ENCODE data around the gene BRSK2. TPM values are rescaled to one million over a fixed set of nuclear protein-coding genes. Genes with fewer than 3 reads are reported as not detected.
"Not testable (repeated sequence)": the region's sequence is repeated elsewhere in the genome, so short reads cannot be mapped to it uniquely, and the experiment has no call there.

BRSK2 gene
- 1 to 10 TPM in 1 of 2 experiments, under 1 TPM in 1; 0.96 to 1.2 TPM for total RNA-seq

- no peak for ATAC-seq
- intact Hi-C loops (cut with DNase I, micrococcal nuclease), result loop anchor here (1.0 to 10.0 kb wide), 9 partner anchors 54 to 1007 kb away; partner anchors contain the start of genes AP2A2 (in 1 of the 2), DUSP8 (in 1 of the 2), POLR2L (in 1 of the 2) and TOLLIP (in 1 of the 2)
- H3K36me3 Mint-ChIP-seq (ENCODE audit: low read depth), result no peaks in the 10 kb centered on the region
- H3K27ac Mint-ChIP-seq, result no peak within 1 kb of the TSS
- ChIA-PET POLR2A (no interaction called here), CTCF (interaction anchor here (0.6 to 0.9 kb wide), 2 partner anchors 185 to 263 kb away, joined by 3 read pairs; no protein-coding TSS in a partner anchor)
- peaks cover 25% of the 10 kb centered on the region for H3K27me3 Mint-ChIP-seq
- no peaks in the 10 kb centered on the region for H3K9me3 Mint-ChIP-seq (ENCODE audit: low read depth)
- H3K4me1 Mint-ChIP-seq, result peaks cover 2% of the 10 kb centered on the region
- peak within 1 kb of the TSS; percentile 53 for H3K4me3 Mint-ChIP-seq
- peak; percentile 32 for DNase-seq
These were observed at the start of gene BRSK2 for GRCh38 chr11:1389932-1390568. Gene BRSK2 (plus strand): TSS chr11:1389934. CDS start chr11:1390285, 351 bp downstream.

DNA sequence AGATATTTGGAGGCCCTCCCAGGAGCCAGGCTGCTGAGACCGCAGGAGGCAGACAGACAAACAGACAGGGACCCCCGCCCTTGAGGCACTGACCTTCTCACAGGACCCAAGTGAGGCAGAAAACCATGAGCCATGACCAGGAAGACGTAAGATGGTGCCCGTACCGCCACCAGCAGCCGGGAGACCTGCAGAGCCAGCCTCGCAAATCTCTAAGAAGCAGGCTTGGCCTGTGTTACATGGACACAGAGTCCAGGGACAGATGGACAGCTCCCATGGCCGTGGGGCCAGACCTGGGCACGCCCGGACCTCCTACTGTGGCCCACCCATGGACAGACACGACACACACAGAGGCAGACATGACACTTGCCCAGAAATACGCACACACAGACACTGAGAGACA lies 49.6 kb upstream of the BRSK2 start:
- POLR2A ChIA-PET, result no interaction called here
- Mint-ChIP-seq H3K27ac (no peak overlapping the region), H3K9me3 (ENCODE audit: low read depth) (peaks cover 4% of the 10 kb centered on the region), H3K4me1 (peaks cover 11% of the 10 kb centered on the region), H3K27me3 (peaks cover 3% of the 10 kb centered on the region), H3K4me3 (no peak overlapping the region), H3K36me3 (ENCODE audit: low read depth) (peaks cover 2% of the 10 kb centered on the region)
- DNase-seq (no peak), ATAC-seq (no peak)
- intact Hi-C loops (cut with DNase I, micrococcal nuclease), result no loop called here
- CTCF ChIA-PET, result no interaction called here

- CTCF ChIA-PET; intact Hi-C loops (cut with DNase I, micrococcal nuclease); ATAC-seq; H3K4me1 Mint-ChIP-seq; H3K36me3 Mint-ChIP-seq (ENCODE audit: low read depth); H3K4me3 Mint-ChIP-seq; H3K9me3 Mint-ChIP-seq (ENCODE audit: low read depth); H3K27me3 Mint-ChIP-seq; POLR2A ChIA-PET; H3K27ac Mint-ChIP-seq; DNase-seq: not testable (repeated sequence)
These were observed 48.5 kb upstream of the BRSK2 start for GRCh38 chr11:1341226-1341625.

DNA sequence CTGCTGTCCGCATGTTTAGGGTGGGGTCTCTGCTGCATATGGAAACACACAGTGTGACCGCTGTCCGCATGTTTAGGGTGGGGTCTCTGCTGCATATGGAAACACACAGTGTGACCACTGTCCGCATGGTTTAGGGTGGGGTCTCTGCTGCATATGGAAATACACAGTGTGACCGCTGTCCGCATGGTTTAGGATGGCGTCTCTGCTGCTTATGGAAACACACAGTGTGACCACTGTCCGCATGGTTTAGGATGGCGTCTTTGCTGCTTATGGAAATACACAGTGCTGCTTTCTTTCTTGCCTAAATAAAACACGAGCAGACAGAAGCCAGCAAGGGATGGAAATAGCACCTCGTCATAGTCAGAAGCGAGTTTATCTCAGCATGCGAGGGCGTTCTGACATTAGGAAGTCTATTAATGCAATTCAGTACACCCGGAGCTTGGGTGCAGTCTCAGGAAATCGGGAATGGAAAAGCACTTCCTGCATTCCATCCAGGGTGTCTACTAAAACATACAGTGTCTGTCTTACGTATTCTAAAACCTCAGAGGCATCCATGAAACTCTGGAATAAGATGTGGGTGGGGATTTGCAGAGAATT lies 47.7 kb upstream of the BRSK2 start:
- no peak overlapping the region for H3K27ac Mint-ChIP-seq
- POLR2A ChIA-PET, result no interaction called here
- peaks cover 2% of the 10 kb centered on the region for H3K36me3 Mint-ChIP-seq (ENCODE audit: low read depth)
- H3K4me1 Mint-ChIP-seq, result peaks cover 2% of the 10 kb centered on the region
- intact Hi-C loops (cut with DNase I, micrococcal nuclease), result no loop called here
- peaks cover 4% of the 10 kb centered on the region for H3K9me3 Mint-ChIP-seq (ENCODE audit: low read depth)
- ATAC-seq, result no peak
- CTCF ChIA-PET, result no interaction called here
- no peak for DNase-seq
- H3K27me3 Mint-ChIP-seq, result peaks cover 3% of the 10 kb centered on the region
- no peak overlapping the region for H3K4me3 Mint-ChIP-seq

- POLR2A ChIA-PET, result no interaction called here
- no peaks in the 10 kb centered on the region for H3K4me1 Mint-ChIP-seq
These were observed 46.8 kb upstream of the BRSK2 start for GRCh38 chr11:1342946-1343345.

GRCh38 chr11:1343391-1344055 lies 46.2 kb upstream of the BRSK2 start:
- no peaks in the 10 kb centered on the region for H3K27me3 Mint-ChIP-seq
- DNase-seq, result no peak
- no peaks in the 10 kb centered on the region for H3K36me3 Mint-ChIP-seq (ENCODE audit: low read depth)
- no peaks in the 10 kb centered on the region for H3K4me1 Mint-ChIP-seq
- no peak for ATAC-seq
- intact Hi-C loops (cut with DNase I, micrococcal nuclease), result no loop called here
- no peak overlapping the region for H3K27ac Mint-ChIP-seq
- CTCF ChIA-PET, result no interaction called here
- POLR2A ChIA-PET, result no interaction called here
- H3K9me3 Mint-ChIP-seq (ENCODE audit: low read depth), result no peaks in the 10 kb centered on the region
- no peak overlapping the region for H3K4me3 Mint-ChIP-seq

More at GRCh38 chr11:1342946-1343345, 46.8 kb upstream of the BRSK2 start:
- H3K27me3 Mint-ChIP-seq, result peaks cover under 1% of the 10 kb centered on the region
- ATAC-seq, result no peak
- peaks cover 4% of the 10 kb centered on the region for H3K9me3 Mint-ChIP-seq (ENCODE audit: low read depth)
- intact Hi-C loops (cut with DNase I, micrococcal nuclease), result no loop called here
- H3K36me3 Mint-ChIP-seq (ENCODE audit: low read depth), result no peaks in the 10 kb centered on the region
- no peak overlapping the region for H3K27ac Mint-ChIP-seq
- CTCF ChIA-PET, result no interaction called here
- H3K4me3 Mint-ChIP-seq, result no peak overlapping the region
- no peak for DNase-seq

- Mint-ChIP-seq H3K9me3 (ENCODE audit: low read depth) (no peaks in the 10 kb centered on the region), H3K27me3 (no peaks in the 10 kb centered on the region), H3K4me1 (no peaks in the 10 kb centered on the region), H3K27ac (no peak overlapping the region), H3K4me3 (no peak overlapping the region), H3K36me3 (ENCODE audit: low read depth) (no peaks in the 10 kb centered on the region)
- intact Hi-C loops (cut with DNase I, micrococcal nuclease), result no loop called here
- CTCF ChIA-PET, result no interaction called here
- no peak for DNase-seq
- POLR2A ChIA-PET, result no interaction called here
- ATAC-seq, result no peak
These were observed 45.6 kb upstream of the BRSK2 start for GRCh38 chr11:1344056-1344635.

DNA sequence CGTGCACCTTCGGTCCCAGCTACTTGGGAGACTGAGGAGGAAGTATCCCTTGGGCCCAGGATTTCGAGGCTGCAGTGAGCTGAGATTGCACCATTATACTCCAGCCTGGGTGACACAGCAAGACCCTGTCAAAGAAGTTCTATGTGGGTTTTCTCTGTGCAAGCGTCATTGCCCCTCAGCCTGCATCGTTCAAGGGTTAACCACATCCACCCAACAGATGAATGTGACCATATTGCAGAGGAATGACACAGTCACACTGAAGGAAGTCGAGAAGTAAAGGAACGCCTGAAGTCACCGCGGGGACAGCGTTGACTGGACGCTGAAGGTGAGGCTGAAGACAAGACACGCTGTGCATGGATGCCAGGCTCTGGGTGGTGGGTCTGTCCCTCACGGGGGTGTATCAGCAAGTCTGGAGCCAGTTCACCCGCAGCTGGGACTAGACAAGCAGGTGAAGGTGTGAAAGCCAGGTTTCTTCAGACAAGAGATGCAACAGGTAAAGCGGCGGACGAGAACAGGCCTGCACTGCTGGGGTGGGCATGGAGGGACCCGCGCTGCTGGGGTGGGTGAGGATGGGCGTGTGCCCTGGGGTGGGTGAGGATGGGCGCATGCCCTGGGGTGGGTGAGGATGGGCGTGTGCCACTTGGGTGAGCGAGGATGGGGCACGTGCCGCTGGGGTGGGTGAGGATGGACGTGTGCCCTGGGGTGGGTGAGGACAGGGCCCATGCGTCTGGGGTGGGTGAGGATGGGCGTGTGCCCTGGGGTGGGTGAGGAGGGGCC lies 43.8 kb upstream of the BRSK2 start:
- H3K27me3 Mint-ChIP-seq, result no peaks in the 10 kb centered on the region
- DNase-seq (no peak), ATAC-seq (no peak)
- no peaks in the 10 kb centered on the region for H3K36me3 Mint-ChIP-seq (ENCODE audit: low read depth)
- no peak overlapping the region for H3K4me3 Mint-ChIP-seq
- CTCF ChIA-PET, result no interaction called here
- H3K27ac Mint-ChIP-seq, result no peak overlapping the region
- no peaks in the 10 kb centered on the region for H3K9me3 Mint-ChIP-seq (ENCODE audit: low read depth)
- intact Hi-C loops (cut with DNase I, micrococcal nuclease), result no loop called here
- POLR2A ChIA-PET, result no interaction called here
- H3K4me1 Mint-ChIP-seq, result no peaks in the 10 kb centered on the region

GRCh38 chr11:1346669-1347390 lies 42.9 kb upstream of the BRSK2 start:
- Mint-ChIP-seq H3K27me3 (no peaks in the 10 kb centered on the region), H3K4me1 (no peaks in the 10 kb centered on the region), H3K36me3 (ENCODE audit: low read depth) (no peaks in the 10 kb centered on the region), H3K9me3 (ENCODE audit: low read depth) (no peaks in the 10 kb centered on the region), H3K4me3 (no peak overlapping the region), H3K27ac (no peak overlapping the region)
- intact Hi-C loops (cut with DNase I, micrococcal nuclease), result no loop called here
- ChIA-PET CTCF (no interaction called here), POLR2A (no interaction called here)
- DNase-seq (no peak), ATAC-seq (no peak)

DNA sequence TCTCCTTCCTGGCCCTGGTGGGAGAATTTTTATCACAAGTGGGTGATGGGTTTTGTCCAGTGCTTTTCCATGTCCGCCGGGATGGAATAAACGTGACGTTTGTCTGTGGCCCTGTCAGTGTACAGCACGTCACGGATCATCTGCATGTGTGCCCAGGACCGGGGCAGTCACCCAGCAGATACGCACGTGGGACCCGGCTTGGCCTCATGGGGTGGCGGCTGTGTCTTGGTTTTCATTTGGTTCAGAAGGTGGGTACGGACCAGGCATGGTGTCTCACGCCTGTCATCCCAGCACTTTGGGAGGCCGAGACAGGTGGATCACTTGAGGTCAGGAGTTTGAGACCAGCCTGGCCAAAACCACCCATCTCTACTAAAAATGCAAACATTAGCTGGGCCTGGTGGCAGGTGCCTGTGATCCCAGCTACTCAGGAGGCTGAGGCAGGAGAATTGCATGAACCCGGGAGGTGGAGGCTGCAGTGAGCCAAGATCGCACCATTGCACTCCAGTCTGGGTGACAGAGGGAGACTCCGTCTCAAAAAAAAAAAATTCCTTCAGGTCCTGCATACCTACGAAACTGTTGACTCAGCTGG lies 42.2 kb upstream of the BRSK2 start:
- DNase-seq; ATAC-seq; H3K27ac Mint-ChIP-seq; H3K4me3 Mint-ChIP-seq; H3K27me3 Mint-ChIP-seq; CTCF ChIA-PET; H3K36me3 Mint-ChIP-seq (ENCODE audit: low read depth); H3K9me3 Mint-ChIP-seq (ENCODE audit: low read depth); intact Hi-C loops (cut with DNase I, micrococcal nuclease); H3K4me1 Mint-ChIP-seq; POLR2A ChIA-PET: not testable (repeated sequence)
